GM18519 (cell line): ENCODE measurements around the gene TAX1BP1.

ENCODE experiments used
- ATAC-seq: cut with Tn5 transposase; IDR thresholded peaks from one replicate; pipeline ENCODE4 v1.9.1; 2021; ENCODE audit warnings: mild to moderate bottlenecking, moderate library complexity; ENCODE audit not compliant: unreplicated experiment, low FRiP score

Gene TAX1BP1

DNA sequence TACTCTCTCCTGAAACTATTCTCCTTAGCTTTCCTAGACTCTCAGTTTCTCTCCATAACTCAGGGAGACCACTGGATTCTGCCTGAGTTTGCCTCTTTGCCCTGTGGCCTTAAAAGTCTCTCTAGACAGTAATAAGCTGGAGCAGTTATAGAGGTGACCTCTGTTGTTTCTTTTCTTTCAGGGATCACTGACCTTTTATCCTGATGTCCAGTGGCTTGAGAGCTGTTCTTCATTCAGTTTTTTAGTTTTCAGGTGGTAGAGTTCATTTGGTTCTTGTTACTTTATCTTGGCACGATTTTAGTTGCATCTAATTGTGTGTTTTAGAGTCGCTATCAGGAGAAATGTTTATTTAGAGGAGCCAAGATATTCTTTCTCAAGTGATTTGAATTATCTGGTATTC lies 37.7 kb downstream of the TAX1BP1 start:
- ATAC-seq: no peak

DNA sequence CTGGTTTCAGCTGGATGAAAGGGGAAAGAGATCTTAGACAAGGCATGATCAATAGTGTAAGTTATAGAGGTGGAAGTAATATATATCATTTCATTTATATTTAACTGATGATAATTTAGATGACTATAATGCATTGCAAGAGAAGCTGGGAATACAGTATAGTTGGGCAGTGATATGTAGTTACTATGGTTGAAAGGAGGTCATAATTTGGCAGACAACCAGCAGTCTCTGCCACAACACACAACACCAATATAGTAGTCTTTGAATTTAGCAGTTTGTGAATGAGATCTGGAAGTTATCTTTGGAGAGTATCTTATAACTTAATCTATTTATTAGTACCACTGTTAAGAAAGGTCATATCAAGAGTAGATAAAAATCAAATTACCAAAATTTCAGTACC lies 39.9 kb downstream of the TAX1BP1 start:
- ATAC-seq: no peak

DNA sequence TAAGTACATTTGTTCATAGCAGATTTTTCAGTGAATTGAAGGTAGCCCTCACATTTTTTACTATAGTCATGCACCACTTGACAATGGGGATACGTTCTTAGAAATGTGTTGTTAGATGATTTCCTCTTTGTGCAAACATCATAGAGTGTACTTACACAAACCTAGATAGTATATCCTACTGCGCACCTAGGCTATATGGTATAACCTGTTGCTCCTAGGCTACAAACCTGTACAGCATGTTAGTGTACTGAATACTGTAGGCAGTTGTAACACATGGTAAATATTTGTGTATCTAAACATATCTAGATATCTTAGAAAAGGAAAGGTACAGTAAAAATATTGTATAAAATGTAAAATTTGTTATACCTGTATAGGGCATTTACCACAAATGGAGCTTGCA lies 41.2 kb downstream of the TAX1BP1 start:
- no peak for ATAC-seq

DNA sequence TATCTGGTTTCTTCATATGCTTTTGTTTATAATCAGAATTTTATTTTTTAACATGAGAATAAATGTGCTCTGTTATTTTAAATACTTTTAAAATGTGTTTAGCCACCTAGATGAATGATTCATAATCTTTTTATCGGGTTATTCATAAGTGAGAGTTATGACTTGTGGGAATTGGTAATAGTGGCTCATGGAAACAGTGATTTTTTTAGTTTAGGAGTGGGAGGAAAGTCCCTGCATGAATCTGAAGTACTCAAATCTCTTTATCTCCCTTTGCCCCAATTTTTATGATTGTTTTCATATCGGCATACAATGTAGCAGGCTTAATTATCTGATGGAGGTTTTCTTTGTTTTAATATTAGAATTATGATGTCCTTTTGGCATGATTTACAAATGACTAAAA lies 42.9 kb downstream of the TAX1BP1 start:
- no peak for ATAC-seq

DNA sequence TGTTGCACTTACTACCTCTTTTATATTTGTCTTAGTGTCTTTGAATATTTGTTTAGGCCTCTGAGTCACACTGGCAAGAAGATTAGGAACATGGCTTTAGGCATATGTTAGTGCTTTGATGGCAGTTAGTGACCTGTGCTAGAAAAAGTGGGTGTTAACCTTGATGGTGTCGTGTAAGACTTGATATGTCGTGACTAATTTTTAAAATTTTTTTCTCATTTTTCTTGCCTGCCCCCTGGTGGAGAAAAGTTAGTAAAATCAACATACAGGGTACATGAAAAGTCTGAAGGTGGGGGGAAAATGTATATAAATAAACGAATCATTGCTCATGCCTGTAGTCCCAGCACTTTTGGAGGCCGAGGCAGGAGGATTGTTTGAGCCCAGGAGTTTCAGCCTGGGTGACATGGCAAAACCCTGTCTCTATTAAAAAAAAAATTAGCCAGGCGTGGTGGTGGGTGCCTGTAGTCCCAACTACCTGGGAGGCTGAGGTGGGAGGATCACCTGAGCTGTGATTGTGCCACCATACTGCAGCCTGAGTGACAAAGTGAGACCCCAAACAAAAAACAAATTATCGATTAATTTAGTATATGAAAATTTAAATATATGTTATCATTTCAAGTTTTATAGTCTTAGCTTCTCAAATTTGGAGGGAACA lies 44.6 kb downstream of the TAX1BP1 start:
- no peak for ATAC-seq

DNA sequence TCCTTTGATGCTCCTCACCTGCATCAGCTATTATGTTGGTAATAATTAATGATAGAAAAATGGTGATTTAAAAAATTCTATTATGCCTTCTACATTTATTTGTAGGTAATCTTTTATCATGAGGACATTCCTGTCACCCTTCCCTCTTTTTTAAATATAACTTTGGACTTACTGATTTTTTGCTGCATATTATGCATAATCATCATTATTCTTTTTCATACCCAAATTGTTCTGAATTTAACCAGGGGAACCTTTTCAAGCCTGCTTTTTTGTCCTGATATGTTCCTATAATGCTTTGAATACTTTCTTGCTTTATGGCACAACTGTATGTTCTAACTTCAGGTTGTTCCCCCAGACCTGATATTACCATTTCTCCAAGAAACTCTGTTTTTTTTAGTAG lies 48.5 kb downstream of the TAX1BP1 start:
- ATAC-seq: no peak

DNA sequence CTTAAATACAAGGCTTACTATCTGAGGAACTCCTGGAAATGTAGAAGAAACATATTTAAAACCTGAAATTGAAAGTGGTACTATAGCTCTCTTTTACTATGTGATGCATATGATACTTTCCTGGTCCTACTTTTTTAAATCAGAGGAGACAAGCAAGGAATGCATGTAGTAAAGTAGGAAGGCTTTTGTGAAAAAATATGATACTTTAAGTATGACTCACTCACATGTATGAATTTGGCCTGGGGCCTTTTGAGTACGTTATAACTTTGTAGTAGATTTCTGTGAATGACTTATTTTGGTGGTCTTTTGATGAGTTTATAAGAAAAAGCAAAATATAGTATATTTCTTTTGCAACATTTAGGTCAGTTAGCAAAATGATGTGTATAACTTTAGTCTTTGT lies 53.8 kb downstream of the TAX1BP1 start:
- ATAC-seq: no peak

DNA sequence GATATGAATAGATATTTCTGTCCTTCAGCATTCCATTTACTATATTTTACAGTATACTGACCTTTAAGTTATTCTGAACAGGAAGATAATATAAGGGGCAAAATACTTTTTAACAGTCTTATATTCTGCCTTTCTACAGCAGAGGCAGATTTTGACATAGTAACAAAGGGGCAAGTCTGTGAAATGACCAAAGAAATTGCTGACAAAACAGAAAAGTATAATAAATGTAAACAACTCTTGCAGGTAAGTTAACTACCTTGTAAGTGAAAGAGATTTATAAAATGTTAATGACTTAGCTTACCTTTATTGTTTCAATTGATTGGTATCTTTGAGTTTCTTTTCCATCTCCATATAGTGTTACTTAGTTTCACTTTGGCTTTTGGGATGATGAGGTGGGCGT lies 56.0 kb downstream of the TAX1BP1 start:
- no peak for ATAC-seq

DNA sequence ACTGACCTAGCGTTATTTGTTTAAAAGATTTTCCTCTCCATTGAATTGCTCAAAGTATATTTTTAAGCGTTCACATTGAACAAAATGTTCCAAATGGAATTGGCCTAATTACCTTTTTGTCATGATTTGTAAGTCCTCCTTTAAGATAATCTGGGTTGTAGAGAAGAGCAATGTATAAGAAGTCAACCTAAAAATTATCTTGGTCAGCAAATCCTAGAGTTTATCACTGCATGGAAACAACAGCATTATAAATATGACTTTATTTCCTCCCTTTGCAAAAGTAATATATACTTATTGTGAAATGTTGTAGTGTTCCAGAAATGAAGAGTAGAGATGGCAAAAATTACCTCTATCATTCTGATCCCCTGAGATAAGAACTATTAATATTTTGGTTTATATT lies 59.2 kb downstream of the TAX1BP1 start:
- ATAC-seq: no peak

DNA sequence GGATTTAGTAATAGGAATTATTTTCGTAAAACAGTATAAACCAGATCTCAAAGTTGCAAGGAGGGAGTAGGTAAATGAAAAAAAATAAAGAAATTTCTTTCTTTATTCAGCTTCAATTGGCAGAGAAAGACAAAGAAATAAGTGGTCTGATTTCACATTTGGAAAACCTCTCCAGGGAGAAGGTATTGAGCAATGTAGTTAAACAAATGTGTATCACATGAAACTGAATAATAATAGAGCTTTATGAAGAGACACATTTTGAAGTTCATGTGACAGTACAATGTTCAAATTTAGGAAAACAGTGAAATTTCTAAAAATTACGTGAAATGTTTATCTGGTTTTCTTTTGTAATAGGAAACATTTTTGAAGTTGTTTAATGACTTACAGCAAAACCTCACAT lies 63.0 kb downstream of the TAX1BP1 start:
- ATAC-seq: no peak

DNA sequence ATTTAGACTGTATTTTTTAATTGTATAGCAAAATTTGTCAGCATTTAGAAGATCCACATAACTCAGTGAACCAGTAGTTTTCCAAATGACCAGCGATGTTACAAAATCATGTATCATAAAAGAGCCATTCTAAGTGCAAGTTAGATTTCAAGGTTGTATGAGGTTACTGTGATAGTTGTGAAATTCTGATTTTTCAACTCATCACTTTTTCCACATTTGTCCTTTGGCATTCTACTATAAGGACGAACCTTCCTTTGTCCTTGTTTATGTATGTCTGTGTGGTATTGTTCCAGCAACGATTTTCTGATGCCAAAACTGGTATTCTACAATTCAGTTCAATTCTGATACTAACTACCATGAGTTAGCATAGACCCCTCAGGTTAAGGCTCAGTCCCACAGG lies 64.2 kb downstream of the TAX1BP1 start:
- ATAC-seq: no peak

DNA sequence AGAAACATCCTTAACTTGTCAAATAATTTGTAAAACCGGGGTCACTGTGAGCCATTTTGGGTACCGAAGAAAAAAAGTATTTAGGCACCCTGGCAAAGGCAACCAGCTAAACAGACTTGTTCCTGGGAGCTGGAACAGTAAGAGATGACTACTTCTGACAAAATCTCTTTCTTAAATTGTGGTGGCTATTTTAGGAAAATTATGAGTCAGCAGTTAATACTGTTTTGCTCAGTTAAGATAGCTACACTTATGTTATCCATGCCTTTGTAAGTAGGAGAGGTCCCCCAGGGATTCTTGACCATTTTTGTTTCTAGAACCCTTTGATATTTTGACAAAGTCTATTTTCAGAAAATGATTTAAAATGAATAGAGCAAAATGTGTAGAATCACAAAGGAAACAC lies 68.7 kb downstream of the TAX1BP1 start:
- no peak for ATAC-seq

DNA sequence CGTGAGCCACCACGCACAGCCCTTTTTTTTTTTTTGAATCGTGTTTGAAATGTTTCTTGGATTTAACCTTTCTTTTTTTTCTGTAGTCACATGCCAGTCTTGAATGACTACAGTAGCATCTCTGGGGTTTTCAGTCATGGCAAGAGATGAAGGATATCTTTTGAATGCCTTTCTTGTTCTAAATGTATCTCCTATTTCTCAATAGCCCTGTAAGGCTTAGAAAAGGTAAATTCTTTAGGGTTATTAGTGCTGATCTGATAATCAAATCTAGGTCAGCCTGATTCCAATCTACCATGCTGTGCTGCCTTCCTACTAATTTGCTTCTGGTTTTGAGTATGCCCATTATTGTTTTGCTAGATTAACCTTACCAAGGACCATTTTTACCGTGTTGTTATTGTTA lies 70.2 kb downstream of the TAX1BP1 start:
- ATAC-seq: no peak

DNA sequence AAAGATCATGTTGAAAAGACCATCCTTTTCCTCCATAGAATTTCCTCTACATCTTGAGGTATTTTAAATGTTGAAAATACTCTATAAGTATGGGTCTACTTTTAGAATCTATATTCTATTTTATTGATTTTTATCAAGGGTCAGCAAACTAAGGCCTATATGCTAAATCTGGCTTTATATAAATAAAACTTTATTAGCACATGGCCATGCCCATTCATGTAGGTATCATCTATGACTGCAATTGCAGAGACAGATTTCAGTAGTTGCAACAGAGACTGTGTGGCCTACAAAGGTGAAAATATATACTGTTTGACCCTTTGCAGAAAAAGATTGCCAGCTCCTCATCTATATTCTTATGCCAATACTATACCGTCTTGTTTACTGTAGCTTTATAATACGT lies 72.7 kb downstream of the TAX1BP1 start:
- no peak for ATAC-seq

DNA sequence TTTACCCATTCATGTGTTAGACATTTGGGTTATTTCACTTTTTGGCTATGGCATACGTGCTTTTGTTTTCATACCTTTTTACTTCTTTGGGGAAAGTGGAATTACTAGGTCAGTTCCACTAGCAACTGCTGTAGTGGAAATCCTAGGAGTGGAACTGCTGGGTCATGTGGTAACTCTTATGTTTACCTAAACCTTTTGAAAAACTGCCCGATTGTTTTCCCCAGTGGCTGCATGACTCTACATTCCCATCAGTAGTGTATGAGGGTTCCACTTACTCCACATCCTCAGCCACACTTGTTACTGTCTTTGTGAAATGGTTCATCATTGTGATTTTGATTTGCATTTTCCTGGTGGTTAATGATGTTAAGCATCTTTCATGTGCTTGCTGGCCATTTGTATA lies 82.3 kb downstream of the TAX1BP1 start:
- no peak for ATAC-seq

DNA sequence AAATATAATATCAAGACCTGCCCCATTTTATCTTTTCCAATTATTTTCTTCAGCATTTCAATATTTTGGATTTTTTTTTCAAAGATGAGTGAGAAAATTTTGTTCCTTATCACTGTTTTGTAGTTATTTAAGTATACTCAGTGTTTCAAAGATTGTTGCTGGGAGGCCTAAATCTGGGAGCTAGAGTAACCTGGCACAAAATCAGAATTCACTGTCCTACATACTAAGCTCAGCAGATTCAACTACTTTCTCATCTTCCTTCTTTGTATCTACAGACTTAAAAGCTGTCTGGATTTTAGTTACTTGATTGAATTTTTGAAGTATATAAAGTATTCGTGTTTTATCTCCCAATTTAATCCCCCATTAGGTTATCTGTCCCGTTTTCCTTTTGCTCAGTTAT lies 85.9 kb downstream of the TAX1BP1 start:
- no peak for ATAC-seq

DNA sequence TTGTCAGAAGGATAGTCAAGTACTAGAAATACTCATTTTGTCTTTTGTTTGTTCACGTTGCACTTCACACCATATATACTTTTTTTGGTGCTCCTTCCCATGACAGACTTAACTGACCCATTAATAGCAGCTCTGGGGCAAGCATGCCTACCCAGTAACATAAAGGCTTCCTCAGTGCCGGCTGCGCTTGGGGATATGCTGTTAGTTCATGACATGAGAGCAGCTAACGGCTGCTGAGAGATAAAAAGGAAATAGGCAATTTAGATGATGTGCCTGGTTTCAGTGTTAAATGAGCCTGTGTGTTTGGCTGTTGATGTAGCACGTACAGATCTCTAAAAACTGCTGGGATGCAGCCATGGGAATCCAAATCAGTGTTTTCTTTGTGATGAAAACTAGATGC lies 86.4 kb downstream of the TAX1BP1 start:
- no peak for ATAC-seq

DNA sequence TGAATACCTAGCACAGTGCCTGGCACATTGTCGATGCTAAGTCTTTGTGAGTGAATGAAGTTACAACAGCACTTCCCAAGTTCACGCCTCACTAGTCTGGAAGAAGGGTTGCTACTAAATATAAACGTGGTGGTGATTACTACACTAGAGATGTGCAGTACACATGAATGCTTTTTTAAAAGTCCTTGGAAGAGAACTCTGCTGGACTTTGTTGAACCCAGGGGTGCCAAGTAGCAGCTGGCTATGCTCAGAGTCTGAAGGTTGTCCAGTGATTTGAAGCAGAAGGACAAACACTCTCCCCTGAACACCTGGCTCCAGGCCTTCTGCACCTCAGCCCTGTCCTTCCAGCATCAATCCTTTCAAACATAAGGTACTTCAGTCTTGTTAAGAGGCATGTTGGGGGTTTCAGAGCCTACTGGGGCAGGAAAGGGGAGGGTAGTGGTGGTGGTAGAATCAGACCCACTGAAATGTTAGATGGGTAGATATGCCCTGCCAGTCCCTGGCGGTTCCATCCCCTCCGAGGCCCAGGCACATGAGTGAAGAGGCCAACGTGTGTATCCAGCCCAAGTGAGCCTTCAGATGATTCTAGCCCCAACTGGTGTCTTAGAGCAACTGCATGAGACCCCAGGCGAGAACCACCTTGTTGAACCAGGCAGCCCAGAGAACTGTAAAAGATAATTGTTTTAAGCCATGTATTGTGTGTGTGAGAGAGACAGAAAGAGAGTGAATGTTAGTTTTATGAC lies 94.4 kb downstream of the TAX1BP1 start:
- no peak for ATAC-seq

DNA sequence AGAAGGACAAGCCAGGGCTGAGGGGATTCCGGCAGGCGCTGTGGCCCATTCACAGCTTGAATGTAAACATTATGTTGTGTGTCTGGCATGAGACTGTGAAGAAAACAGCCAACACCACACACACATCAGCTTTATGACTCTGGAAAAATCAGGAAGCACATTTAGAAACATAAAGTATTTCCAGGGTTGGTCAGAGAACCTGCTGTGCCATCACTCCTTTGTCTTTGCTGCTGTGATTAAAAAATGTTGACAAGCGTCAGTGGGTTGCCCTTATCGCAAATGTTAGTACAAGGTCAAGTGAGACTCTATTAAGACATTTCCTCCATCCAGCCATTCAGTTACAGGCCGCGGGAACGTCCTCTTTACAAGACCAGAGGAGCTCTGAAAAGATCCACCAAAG lies 95.4 kb downstream of the TAX1BP1 start:
- no peak for ATAC-seq

DNA sequence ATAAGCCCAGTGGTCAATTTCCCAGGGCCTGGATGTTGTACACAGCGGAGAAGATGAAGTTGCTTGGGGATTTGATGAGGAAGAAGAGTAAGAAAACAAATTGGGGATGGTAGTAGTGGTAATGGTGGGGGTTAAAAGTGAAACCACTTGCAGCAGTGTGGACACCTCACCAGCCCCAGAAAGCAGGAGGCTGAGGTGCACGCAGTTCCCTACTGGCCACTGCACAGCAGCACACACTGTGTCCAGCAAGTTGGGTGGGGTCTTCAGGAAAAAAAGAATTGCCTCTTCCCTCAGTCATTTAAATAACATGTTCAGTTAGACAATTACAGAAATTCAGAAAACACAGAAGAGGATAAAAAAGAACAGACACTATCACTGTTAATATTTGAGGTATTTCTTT lies 96.6 kb downstream of the TAX1BP1 start:
- no peak for ATAC-seq

DNA sequence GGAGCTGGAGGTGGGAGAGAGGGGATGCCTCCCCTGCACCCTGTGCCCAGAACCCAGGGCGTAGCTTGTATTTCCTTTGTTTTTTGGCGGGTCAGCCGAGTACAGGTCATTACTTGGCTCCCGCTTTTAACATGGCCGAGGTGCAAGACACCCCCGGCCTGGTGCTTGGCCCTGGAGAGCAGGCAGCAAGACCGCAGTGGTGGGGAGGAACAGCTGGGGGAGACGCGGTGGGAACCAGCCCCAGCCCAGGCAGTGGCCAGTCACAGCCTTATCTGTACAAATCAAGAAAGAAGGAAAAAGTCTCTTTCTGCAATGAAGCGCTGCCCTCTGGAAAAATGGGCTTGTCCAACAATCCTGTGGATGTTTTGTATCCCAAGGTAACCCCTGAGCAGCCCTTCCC lies 99.1 kb downstream of the TAX1BP1 start:
- no peak for ATAC-seq

DNA sequence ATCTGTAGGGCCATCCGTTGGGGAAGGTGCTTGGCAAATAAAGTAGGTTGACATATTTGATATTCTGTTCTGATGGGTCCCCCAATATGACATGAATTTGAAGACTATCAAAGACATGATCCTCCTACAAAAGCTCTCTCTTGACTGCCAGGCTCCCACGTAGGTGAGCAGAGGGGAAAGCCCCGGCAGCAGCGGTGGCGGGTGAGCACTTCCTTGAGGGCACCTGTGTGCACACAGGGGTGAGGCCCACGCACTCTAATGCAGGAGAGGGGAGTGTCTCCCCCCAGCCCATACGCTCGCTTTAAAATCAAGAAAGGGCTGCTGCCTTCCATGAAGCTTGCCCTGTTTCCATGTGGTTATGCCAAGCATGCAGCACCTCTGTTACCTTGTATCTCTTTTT lies 100.4 kb downstream of the TAX1BP1 start:
- no peak for ATAC-seq
